A673 (cell line): ENCODE data around the gene NRL. TPM values are rescaled to one million over a fixed set of nuclear protein-coding genes. Genes with fewer than 3 reads are reported as not detected.

Experiments used
- BruUV-seq: library from RNA; stranded (reverse); fragments of 400-500 nt; replicated peaks from 2 replicates; lab custom pipeline; 2021; lab: Mats Ljungman, UMichigan
- CTCF ChIA-PET: fragments of 300-600 bp; sonication (Branson Sonifier 250); formaldehyde crosslinking; loops from one replicate; lab custom pipeline; 2022; ENCODE audit warnings: antibody characterized with exemption; lab: Charles Lee
- POLR2A ChIA-PET: fragments of 300-600 bp; sonication (Branson Sonifier 250); formaldehyde crosslinking; loops from one replicate; lab custom pipeline; 2022; ENCODE audit warnings: antibody characterized with exemption; ENCODE audit not compliant: low non-redundant PET; lab: Charles Lee
- DNase-seq: peaks from one replicate; pipeline ENCODE4 v3.0.0-alpha.2; 2015; ENCODE audit warnings: low spot score
- H3K27ac ChIP-seq: fragments of 200-600 bp; sonication (generic); 2 replicates; pipeline ENCODE4 v1.5.1; 2016; ENCODE audit warnings: mixed run types, low read depth, mild to moderate bottlenecking, mixed read lengths, antibody characterized with exemption, low read length; ENCODE audit not compliant: poor library complexity, severe bottlenecking
- H3K27me3 ChIP-seq: fragments of 200-600 bp; sonication (generic); replicated peaks from 2 replicates; pipeline ENCODE4 v1.6.1; 2017; ENCODE audit warnings: mixed run types, low read depth, mild to moderate bottlenecking, mixed read lengths, antibody characterized with exemption, low read length; ENCODE audit not compliant: insufficient read depth, poor library complexity
- H3K36me3 ChIP-seq: fragments of 200-600 bp; sonication (generic); 2 replicates; pipeline ENCODE4 v1.6.1; 2016; ENCODE audit warnings: mixed run types, mild to moderate bottlenecking, mixed read lengths, antibody characterized with exemption, low read length; ENCODE audit not compliant: insufficient read depth, poor library complexity, severe bottlenecking
- H3K4me1 ChIP-seq: fragments of 200-600 bp; sonication (generic); 2 replicates; pipeline ENCODE4 v1.6.1; 2017; ENCODE audit warnings: mixed run types, mild to moderate bottlenecking, mixed read lengths, antibody characterized with exemption, low read length; ENCODE audit not compliant: insufficient read depth, poor library complexity, severe bottlenecking
- H3K4me3 ChIP-seq: fragments of 200-600 bp; sonication (generic); 2 replicates; pipeline ENCODE4 v1.5.1; 2016; ENCODE audit warnings: low read depth, mixed run types, mild to moderate bottlenecking, mixed read lengths, low read length; ENCODE audit not compliant: poor library complexity, severe bottlenecking
- H3K9me3 ChIP-seq: fragments of 200-600 bp; sonication (generic); 2 replicates; pipeline ENCODE4 v1.6.1; 2016; ENCODE audit warnings: mixed run types, low read depth, mild to moderate bottlenecking, mixed read lengths, antibody characterized with exemption, low read length; ENCODE audit not compliant: poor library complexity, severe bottlenecking
- CTCF ChIP-seq: fragments of 300-800, 200-600 bp; sonication (generic); conservative IDR thresholded peaks from 2 replicates; pipeline ENCODE4 v1.5.1; 2017; ENCODE audit warnings: low read depth, mild to moderate bottlenecking, antibody characterized with exemption, low read length, moderate library complexity, mixed read lengths
- EZH2 ChIP-seq: fragments of 200-600 bp; sonication (generic); IDR thresholded peaks from 2 replicates; pipeline ENCODE4 v1.6.1; 2017; ENCODE audit warnings: borderline replicate concordance, low read depth, mild to moderate bottlenecking, mixed read lengths, antibody characterized with exemption, low read length; ENCODE audit not compliant: poor library complexity, severe bottlenecking
- intact Hi-C: fragments of 100-400 bp; cut with micrococcal nuclease; formaldehyde crosslinking; loops from one replicate; pipeline ENCODE4 v1.10.0; 2022; ENCODE audit not compliant: unreplicated experiment
- total RNA-seq: library from RNA; stranded (reverse); gene quantifications from 2 replicates; pipeline ENCODE4 v1.2.3, GENCODE V29; 2021

Gene NRL
- total RNA-seq, 1 experiment from 2014 or later: 1.9 TPM

GRCh38 chr14:24127673-24128072 lies 12.9 kb upstream of the NRL start:
- no peaks in the 10 kb centered on the region for H3K36me3 ChIP-seq
- no peak for TF ChIP-seq CTCF
- TF ChIP-seq EZH2: no peak
- no peaks in the 10 kb centered on the region for H3K9me3 ChIP-seq
- ChIA-PET POLR2A (no interaction called here), CTCF (no interaction called here)
- intact Hi-C loops: no loop called here
- H3K27me3 ChIP-seq: no peaks in the 10 kb centered on the region
- no TSS peak for BruUV-seq
- H3K4me1 ChIP-seq: no peaks in the 10 kb centered on the region
- H3K27ac ChIP-seq: no peak overlapping the region
- DNase-seq: no peak
- no peak overlapping the region for H3K4me3 ChIP-seq

DNA sequence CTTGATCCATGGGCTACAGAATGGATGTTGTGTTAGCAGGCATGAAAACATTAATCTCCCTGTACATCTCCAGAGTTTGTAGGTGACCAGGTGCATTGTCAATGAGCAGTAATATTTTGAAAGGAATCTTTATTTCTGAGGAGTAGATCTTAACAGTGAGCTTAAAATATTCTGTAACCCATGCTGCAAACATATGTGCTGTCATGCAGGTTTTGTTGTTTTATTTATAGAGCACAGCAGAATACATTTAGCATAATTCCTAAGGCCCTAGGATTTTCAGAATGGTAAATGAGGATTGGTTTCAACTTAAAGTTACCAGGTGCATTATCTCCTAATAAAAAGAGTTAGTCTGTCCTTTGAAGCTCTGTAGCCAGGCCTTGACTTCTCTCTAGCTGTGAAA lies 12.2 kb upstream of the NRL start:
- intact Hi-C loops: no loop called here
- no TSS peak for BruUV-seq
- no peak overlapping the region for H3K4me3 ChIP-seq
- H3K36me3 ChIP-seq: no peaks in the 10 kb centered on the region
- H3K9me3 ChIP-seq: no peaks in the 10 kb centered on the region
- no peak overlapping the region for H3K27ac ChIP-seq
- POLR2A ChIA-PET: no interaction called here
- no peaks in the 10 kb centered on the region for H3K27me3 ChIP-seq
- H3K4me1 ChIP-seq: no peaks in the 10 kb centered on the region
- CTCF ChIA-PET: no interaction called here
- no peak for DNase-seq
- TF ChIP-seq EZH2 (no peak), CTCF (no peak)

GRCh38 chr14:24123424-24124417 lies 9.0 kb upstream of the NRL start:
- ChIA-PET CTCF (no interaction called here), POLR2A (no interaction called here)
- no peak overlapping the region for H3K4me3 ChIP-seq
- peaks cover 20% of the 10 kb centered on the region for H3K36me3 ChIP-seq
- TSS peak; percentile 39 for BruUV-seq
- intact Hi-C loops: no loop called here
- H3K27ac ChIP-seq: no peak overlapping the region
- no peaks in the 10 kb centered on the region for H3K9me3 ChIP-seq
- no peaks in the 10 kb centered on the region for H3K4me1 ChIP-seq
- no peak for TF ChIP-seq EZH2
- no peak for TF ChIP-seq CTCF
- no peaks in the 10 kb centered on the region for H3K27me3 ChIP-seq
- DNase-seq: no peak
